MG63 (cell line): ENCODE results near the gene USP24. TPM values are rescaled to one million over a fixed set of nuclear protein-coding genes. Genes with fewer than 3 reads are reported as not detected.
A peak's percentile ranks its signal among the peaks of the same experiment; 100 is the strongest.

Experiments used
- DNase-seq: peaks from one replicate; pipeline ENCODE4 v3.0.0-alpha.2; 2020
- H3K27me3 ChIP-seq: fragments of 250-450 bp; sonication (Bioruptor Pico); 2 replicates; pipeline ENCODE4 v1.5.1; 2020; ENCODE audit warnings: mild to moderate bottlenecking, moderate library complexity
- H3K36me3 ChIP-seq: fragments of 250-450 bp; sonication (Bioruptor Pico); 2 replicates; pipeline ENCODE4 v1.5.1; 2020; ENCODE audit warnings: mild to moderate bottlenecking, moderate library complexity
- H3K4me3 ChIP-seq: fragments of 250-450 bp; sonication (Bioruptor Pico); 2 replicates; pipeline ENCODE4 v1.5.1; 2020; ENCODE audit warnings: mild to moderate bottlenecking, moderate library complexity
- H3K9me3 ChIP-seq: fragments of 250-450 bp; sonication (Bioruptor Pico); 2 replicates; pipeline ENCODE4 v1.5.1; 2020; ENCODE audit warnings: mild to moderate bottlenecking, moderate library complexity
- total RNA-seq: library from RNA; depleted of rRNA; stranded (reverse); fragments of >200 nt; shearing (Covaris generic); gene quantifications from 2 replicates; pipeline ENCODE4 v1.2.3, GENCODE V29; 2014; ENCODE audit warnings: low replicate concordance

The USP24 gene
- total RNA-seq, 1 experiment from 2014 or later, result 9.9 TPM

GRCh38 chr1:55078470-55078869, 136.7 kb downstream of the USP24 start:
- Histone ChIP-seq H3K27me3 (no peaks in the 10 kb centered on the region), H3K9me3 (no peaks in the 10 kb centered on the region), H3K36me3 (peaks cover 61% of the 10 kb centered on the region), H3K4me3 (no peak overlapping the region)
- DNase-seq, result no peak

- H3K9me3 ChIP-seq, result no peaks in the 10 kb centered on the region
- H3K4me3 ChIP-seq, result no peak overlapping the region
- peaks cover 77% of the 10 kb centered on the region for H3K36me3 ChIP-seq
- H3K27me3 ChIP-seq, result no peaks in the 10 kb centered on the region
- no peak for DNase-seq
Measured at GRCh38 chr1:55076356-55076755, 138.8 kb downstream of the USP24 start.

GRCh38 chr1:55074455-55074854, 140.7 kb downstream of the USP24 start:
- DNase-seq, result no peak
- Histone ChIP-seq H3K9me3 (no peaks in the 10 kb centered on the region), H3K4me3 (no peak overlapping the region), H3K36me3 (peaks cover 74% of the 10 kb centered on the region), H3K27me3 (no peaks in the 10 kb centered on the region)

DNA sequence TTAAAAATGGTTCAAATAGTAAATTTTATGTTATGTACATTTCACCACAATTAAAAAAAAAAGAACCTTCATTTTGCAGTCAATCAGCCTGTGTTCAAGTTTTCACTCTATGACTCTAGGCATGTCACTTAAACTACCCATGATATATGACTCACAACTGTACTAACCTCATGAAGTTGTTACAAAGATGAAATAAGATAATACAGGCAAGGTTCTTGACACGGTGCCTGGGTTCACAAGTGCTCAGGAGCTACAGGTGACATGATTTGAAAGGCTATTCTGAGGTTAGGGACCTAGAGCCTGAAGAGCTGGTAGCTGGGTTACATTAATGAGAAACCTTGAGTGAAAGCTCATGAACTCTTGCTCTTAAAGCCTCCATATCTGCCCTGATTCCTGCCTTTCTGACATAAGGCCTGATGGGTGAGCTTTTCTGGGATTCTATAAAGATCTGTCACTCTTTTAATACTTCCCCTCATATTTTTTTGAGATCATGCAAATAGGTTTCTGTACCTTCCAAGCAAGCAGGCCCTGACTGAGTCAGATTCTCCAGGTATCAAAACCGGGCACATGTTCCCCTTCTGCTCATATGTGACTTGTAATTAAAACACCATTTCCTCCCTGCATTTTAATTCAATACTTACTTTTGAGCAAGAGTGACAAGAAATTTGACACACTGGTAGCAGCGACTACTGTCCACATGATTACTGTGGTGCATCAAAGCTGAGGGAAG, 141.8 kb downstream of the USP24 start:
- peaks cover 80% of the 10 kb centered on the region for H3K36me3 ChIP-seq
- H3K4me3 ChIP-seq, result no peak overlapping the region
- no peak for DNase-seq

DNA sequence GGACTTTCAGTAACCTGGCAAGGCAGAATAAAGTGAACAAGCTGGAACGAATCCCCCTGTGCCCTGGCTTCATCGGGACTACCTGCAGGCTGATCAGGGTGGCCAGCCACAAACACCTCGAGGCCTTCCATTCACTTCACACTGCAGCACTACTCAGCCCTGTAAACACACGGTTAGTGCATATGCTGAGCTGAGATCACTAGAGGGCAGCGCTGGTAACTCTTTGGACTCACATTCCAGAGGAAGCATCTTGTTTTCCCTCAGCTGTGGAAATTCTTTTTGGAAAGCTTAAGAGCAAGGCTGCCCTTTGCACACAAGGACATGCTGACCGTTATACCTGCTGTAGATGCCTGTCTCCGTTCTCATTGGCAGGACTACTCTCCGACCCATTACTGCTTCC, 143.7 kb downstream of the USP24 start:
- peak; percentile 45 for DNase-seq
- H3K36me3 ChIP-seq, result peaks cover 81% of the 10 kb centered on the region

More for the DNA sequence above, 141.8 kb downstream of the USP24 start:
- no peaks in the 10 kb centered on the region for H3K9me3 ChIP-seq
- no peaks in the 10 kb centered on the region for H3K27me3 ChIP-seq

DNA sequence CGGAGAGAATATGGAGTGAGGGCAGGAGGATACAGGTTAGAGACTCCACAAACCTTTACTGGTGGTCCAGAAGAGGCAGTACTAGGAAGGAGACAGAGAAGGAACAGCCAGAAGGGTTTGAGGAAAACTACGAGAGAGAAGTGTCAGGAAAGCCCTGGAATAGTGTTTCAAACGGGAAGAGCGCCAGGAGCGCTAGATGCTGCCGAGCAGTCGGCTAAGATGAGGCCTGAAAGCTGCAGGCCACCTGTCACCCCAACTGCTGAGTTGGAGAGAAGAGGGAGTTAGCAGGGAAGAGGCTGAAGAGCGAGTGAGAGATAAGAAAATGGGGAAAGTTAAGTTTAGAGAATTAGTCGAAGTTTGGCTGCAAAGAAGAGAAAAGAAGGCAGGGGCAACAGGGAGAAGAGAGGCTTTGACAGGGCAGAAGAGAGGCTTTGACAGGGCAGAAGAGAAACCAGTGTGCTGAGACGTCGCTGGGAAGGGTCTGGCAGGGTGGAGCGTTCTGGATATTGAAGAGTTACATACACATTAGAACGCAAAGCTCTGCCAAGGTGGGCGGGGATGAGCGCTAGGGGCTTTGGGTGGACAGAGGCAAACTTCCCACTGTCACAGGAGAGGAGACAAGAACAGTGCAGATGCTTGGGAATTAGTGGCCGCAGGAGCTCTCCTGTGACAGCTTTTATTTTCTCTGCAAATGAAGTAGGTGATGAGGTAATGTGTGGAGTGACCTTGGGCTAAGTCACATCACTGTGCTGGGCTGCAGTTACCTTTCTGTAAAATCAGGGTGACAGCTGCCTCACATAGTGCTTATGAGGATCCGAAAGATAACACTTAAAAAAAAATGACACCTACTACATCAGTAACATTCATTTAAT, 144.6 kb downstream of the USP24 start:
- Histone ChIP-seq H3K9me3 (no peaks in the 10 kb centered on the region), H3K36me3 (peaks cover 81% of the 10 kb centered on the region), H3K4me3 (no peak overlapping the region), H3K27me3 (no peaks in the 10 kb centered on the region)
- DNase-seq, result no peak

More for the DNA sequence above, 143.7 kb downstream of the USP24 start:
- Histone ChIP-seq H3K27me3 (no peaks in the 10 kb centered on the region), H3K4me3 (no peak overlapping the region), H3K9me3 (no peaks in the 10 kb centered on the region)

- Histone ChIP-seq H3K27me3 (no peaks in the 10 kb centered on the region), H3K4me3 (no peak overlapping the region), H3K36me3 (peaks cover 73% of the 10 kb centered on the region), H3K9me3 (no peaks in the 10 kb centered on the region)
- DNase-seq, result no peak
Measured at GRCh38 chr1:55069280-55069679, 145.9 kb downstream of the USP24 start.

- H3K36me3 ChIP-seq, result peaks cover 66% of the 10 kb centered on the region
- no peak for DNase-seq
- H3K27me3 ChIP-seq, result no peaks in the 10 kb centered on the region
- no peak overlapping the region for H3K4me3 ChIP-seq
- H3K9me3 ChIP-seq, result no peaks in the 10 kb centered on the region
Measured at GRCh38 chr1:55068638-55069037, 146.5 kb downstream of the USP24 start.

DNA sequence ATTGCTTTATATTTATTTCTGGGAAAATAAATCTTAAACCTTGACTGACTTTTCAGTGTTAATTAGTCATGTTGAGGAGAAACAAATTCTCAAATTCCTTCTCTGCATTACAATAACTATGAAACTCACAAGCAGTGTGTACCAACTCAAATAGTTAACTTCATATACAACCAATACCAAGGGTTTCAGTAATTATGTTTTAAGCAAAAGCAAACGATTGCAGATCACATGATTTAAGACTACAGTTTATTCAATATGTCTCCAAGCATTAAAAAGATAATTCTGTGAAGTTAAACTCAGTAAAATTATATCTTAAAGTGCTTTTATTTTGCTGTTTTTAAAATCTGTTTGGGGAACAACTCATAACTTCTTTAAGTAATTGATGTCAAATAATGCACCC, 147.2 kb downstream of the USP24 start:
- no peaks in the 10 kb centered on the region for H3K9me3 ChIP-seq
- peaks cover 59% of the 10 kb centered on the region for H3K36me3 ChIP-seq
- H3K4me3 ChIP-seq, result no peak overlapping the region
- DNase-seq, result no peak
- no peaks in the 10 kb centered on the region for H3K27me3 ChIP-seq

GRCh38 chr1:55067022-55067778, 148.0 kb downstream of the USP24 start:
- Histone ChIP-seq H3K9me3 (no peaks in the 10 kb centered on the region), H3K36me3 (peaks cover 52% of the 10 kb centered on the region), H3K27me3 (no peaks in the 10 kb centered on the region), H3K4me3 (no peak overlapping the region)
- DNase-seq, result no peak

- Histone ChIP-seq H3K9me3 (no peaks in the 10 kb centered on the region), H3K36me3 (peaks cover 36% of the 10 kb centered on the region), H3K4me3 (no peak overlapping the region), H3K27me3 (no peaks in the 10 kb centered on the region)
- no peak for DNase-seq
Measured at GRCh38 chr1:55065648-55066047, 149.5 kb downstream of the USP24 start.

DNA sequence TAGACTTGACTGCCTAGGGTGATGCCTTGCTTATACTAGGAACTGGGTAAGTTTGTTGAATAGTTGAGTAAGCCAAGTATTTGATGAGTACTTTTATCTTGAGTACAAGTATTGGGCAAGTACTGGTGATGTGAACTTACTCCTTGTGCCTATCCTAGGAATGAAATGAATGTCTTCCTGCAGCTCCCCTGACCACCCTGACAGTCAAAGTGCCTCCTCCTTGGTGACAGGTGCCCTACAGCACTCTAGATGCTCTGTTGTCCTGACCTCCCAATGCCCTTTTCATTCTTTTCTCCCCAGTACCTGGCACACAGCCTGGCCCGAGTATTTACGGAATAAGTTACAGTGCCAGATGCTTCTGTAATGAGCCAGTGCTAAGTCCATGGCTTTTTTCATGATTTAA, 150.3 kb downstream of the USP24 start:
- DNase-seq, result peak; percentile 44
- peaks cover 31% of the 10 kb centered on the region for H3K36me3 ChIP-seq
- H3K9me3 ChIP-seq, result no peaks in the 10 kb centered on the region
- no peak overlapping the region for H3K4me3 ChIP-seq
- H3K27me3 ChIP-seq, result no peaks in the 10 kb centered on the region

GRCh38 chr1:55064071-55064581, 151.0 kb downstream of the USP24 start:
- DNase-seq, result no peak
- H3K36me3 ChIP-seq, result peaks cover 26% of the 10 kb centered on the region
- H3K4me3 ChIP-seq, result no peak overlapping the region
- H3K27me3 ChIP-seq, result no peaks in the 10 kb centered on the region
- H3K9me3 ChIP-seq, result no peaks in the 10 kb centered on the region

DNA sequence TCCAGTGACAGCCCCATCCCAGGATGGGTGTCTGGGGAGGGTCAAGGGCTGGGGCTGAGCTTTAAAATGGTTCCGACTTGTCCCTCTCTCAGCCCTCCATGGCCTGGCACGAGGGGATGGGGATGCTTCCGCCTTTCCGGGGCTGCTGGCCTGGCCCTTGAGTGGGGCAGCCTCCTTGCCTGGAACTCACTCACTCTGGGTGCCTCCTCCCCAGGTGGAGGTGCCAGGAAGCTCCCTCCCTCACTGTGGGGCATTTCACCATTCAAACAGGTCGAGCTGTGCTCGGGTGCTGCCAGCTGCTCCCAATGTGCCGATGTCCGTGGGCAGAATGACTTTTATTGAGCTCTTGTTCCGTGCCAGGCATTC, 151.6 kb downstream of the USP24 start:
- Histone ChIP-seq H3K27me3 (no peaks in the 10 kb centered on the region), H3K9me3 (no peaks in the 10 kb centered on the region), H3K4me3 (no peak overlapping the region), H3K36me3 (peaks cover 21% of the 10 kb centered on the region)
- no peak for DNase-seq

DNA sequence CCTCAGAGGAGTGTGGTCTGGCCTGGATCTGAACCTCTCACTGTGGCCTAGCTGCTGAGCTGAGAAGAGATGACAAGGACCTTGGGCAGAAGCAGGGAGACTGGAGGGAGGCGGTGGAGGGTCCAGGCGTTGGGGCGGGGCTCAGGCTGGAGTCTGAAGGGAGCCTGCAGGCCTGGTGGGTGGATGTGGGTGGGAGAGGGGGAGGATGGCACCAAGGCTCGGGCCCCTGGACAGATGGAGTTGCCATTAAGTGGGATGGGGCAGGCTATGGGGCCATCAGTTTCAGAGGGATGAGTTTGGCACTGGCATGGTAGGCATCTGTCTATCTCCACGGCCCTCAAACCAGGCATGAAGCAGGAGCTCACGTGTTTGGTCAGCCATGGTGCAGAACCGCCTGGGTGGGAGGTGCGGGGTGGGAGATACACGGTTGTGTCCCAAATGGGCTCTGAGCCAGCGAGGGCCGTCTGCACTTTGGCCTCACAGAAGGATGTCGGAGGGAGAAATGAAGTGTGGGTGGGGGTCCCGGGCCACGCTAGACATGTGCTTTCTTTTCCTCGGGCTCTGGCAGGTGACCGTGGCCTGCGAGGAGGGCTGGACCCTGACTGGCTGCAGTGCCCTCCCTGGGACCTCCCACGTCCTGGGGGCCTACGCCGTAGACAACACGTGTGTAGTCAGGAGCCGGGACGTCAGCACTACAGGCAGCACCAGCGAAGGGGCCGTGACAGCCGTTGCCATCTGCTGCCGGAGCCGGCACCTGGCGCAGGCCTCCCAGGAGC, 152.2 kb downstream of the USP24 start:
- H3K9me3 ChIP-seq, result no peaks in the 10 kb centered on the region
- H3K36me3 ChIP-seq, result peaks cover 17% of the 10 kb centered on the region
- no peak overlapping the region for H3K4me3 ChIP-seq
- no peak for DNase-seq
- no peaks in the 10 kb centered on the region for H3K27me3 ChIP-seq

DNA sequence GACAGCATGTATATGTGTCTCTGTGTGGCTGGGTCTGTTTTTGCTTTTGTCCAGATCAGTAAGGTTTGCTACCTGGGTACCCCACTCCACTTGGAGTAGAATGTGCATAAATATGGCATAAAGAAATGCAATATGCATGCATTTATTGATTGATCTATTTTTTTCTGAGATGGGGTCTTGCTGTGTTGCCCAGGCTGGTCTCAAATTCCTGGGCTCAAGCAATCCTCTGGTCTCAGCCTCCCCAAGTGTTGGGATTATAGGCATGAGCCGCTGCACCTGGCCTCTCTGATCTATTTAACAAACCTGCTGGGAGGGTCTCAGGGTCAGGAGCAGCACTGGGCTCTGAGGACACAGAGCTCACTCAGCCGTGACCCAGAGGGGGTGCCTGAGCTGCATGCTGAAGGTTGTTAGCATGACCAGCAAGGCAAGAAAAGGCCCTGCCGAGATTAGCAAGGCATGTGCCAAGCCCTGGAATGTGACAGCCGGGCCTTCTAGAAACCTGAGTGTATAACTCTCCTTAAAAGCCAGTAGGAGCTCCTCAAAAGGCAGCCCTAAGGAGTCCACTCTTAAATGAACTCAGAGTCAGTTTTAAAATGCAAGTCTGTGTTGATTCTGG, 153.3 kb downstream of the USP24 start:
- no peak overlapping the region for H3K4me3 ChIP-seq
- H3K36me3 ChIP-seq, result peaks cover 5% of the 10 kb centered on the region
- H3K27me3 ChIP-seq, result no peaks in the 10 kb centered on the region
- no peak for DNase-seq
- no peaks in the 10 kb centered on the region for H3K9me3 ChIP-seq
